ENCODE measurements around the gene FLNB. TPM values are rescaled to one million over a fixed set of nuclear protein-coding genes. Genes with fewer than 3 reads are reported as not detected.

FLNB gene
- polyA plus RNA-seq, 1 of the 3 experiments (the other 2 are of a cell fraction): 127 TPM

- peak; percentile 38; the same call in 1 of the 2 replicates for TF ChIP-seq REST (IDR thresholded peaks at IDR 0.05; ENCODE audit: low read depth, low read length)
- TF ChIP-seq TAF1 (IDR thresholded peaks at IDR 0.05; ENCODE audit: borderline replicate concordance, low read depth, low read length): peak; percentile 33; the same call in 1 of the 2 replicates
- no peak for TF ChIP-seq USF2 (IDR thresholded peaks at IDR 0.05; ENCODE audit: borderline replicate concordance, low read depth, low read length)
- peak; percentile 79 for TF ChIP-seq MAX (IDR thresholded peaks at IDR 0.05; ENCODE audit: low read depth)
- TF ChIP-seq FOXM1 (IDR thresholded peaks at IDR 0.05; ENCODE audit: low read depth): peak; percentile 65; the same call in 1 of the 2 replicates
Observed at GRCh38 chr3:57983734-57984518, 24.3 kb upstream of the FLNB start (continued).

GRCh38 chr3:57985176-57985983 lies 22.8 kb upstream of the FLNB start:
- Histone ChIP-seq H3K79me2 (ENCODE audit: insufficient read depth) (no peaks in the 10 kb centered on the region), H4K20me1 (ENCODE audit: insufficient read depth) (no peaks in the 10 kb centered on the region), H3K4me1 (ENCODE audit: control insufficient read depth in 1 of 2, insufficient read depth in 2 of 2, low read depth in 1 of 2, low read length in 1 of 2) (peaks cover 0 to 9% of the 10 kb centered on the region in 2 experiments; a peak in 2 of 4 replicates), H2AFZ (ENCODE audit: low read depth) (no peak overlapping the region), H3K27ac (ENCODE audit: low read depth in 2 of 2, low read length in 1 of 2) (no peak overlapping the region), H3K9me2 (no peaks in the 10 kb centered on the region), H3K4me3 (ENCODE audit: low read depth in 2 of 2, low read length in 1 of 2) (no peak overlapping the region), H3K36me3 (replicated peaks in 1 of 2; ENCODE audit: control insufficient read depth in 1 of 2, insufficient read depth in 2 of 2, low read length in 1 of 2) (no peaks in the 10 kb centered on the region), H3K4me2 (no peak overlapping the region), H3K9me3 (no peaks in the 10 kb centered on the region), H3K27me3 (ENCODE audit: insufficient read depth) (no peaks in the 10 kb centered on the region), H3F3A (replicated peaks; ENCODE audit: insufficient read depth) (peaks cover 14% of the 10 kb centered on the region), H3K9ac (no peak overlapping the region)
- DNase-seq: no peak
- ChIA-PET CTCF (interaction anchor here (1.5 kb wide), 1 partner anchor 193 kb away, joined by 4 read pairs; no protein-coding TSS in a partner anchor), POLR2A (no interaction called here)
- WGBS (ENCODE audit: low lambda C conversion rate): 89% methylated on average over 6 of the region's 9 CpGs
- TF ChIP-seq PBX3 (IDR thresholded peaks at IDR 0.05) (no peak), ELF1 (IDR thresholded peaks at IDR 0.05) (no peak), POLR2AphosphoS5 (IDR thresholded peaks at IDR 0.05; ENCODE audit: low read depth, low read length) (no peak), NRF1 (IDR thresholded peaks at IDR 0.05; ENCODE audit: low read depth, low read length) (no peak), ZBTB33 (IDR thresholded peaks at IDR 0.05; ENCODE audit: borderline replicate concordance, low read depth) (no peak), TEAD4 (IDR thresholded peaks at IDR 0.05; ENCODE audit: borderline replicate concordance, insufficient read depth) (no peak), CTCF (IDR thresholded peaks at IDR 0.05) (no peak), YY1 (IDR thresholded peaks at IDR 0.05; ENCODE audit: low read depth) (no peak), REST (IDR thresholded peaks at IDR 0.05; ENCODE audit: low read depth, low read length) (no peak)

Data from SK-N-SH (cell line).